ENCODE data around the gene BHLHA15. TPM values are rescaled to one million over a fixed set of nuclear protein-coding genes. Genes with fewer than 3 reads are reported as not detected.

Gene BHLHA15
- total and polyA plus RNA-seq, 2 of the 13 experiments (the other 11 are each of a cell fraction or from before 2014, with no cell fraction given): 1.9 to 6.1 TPM

DNA sequence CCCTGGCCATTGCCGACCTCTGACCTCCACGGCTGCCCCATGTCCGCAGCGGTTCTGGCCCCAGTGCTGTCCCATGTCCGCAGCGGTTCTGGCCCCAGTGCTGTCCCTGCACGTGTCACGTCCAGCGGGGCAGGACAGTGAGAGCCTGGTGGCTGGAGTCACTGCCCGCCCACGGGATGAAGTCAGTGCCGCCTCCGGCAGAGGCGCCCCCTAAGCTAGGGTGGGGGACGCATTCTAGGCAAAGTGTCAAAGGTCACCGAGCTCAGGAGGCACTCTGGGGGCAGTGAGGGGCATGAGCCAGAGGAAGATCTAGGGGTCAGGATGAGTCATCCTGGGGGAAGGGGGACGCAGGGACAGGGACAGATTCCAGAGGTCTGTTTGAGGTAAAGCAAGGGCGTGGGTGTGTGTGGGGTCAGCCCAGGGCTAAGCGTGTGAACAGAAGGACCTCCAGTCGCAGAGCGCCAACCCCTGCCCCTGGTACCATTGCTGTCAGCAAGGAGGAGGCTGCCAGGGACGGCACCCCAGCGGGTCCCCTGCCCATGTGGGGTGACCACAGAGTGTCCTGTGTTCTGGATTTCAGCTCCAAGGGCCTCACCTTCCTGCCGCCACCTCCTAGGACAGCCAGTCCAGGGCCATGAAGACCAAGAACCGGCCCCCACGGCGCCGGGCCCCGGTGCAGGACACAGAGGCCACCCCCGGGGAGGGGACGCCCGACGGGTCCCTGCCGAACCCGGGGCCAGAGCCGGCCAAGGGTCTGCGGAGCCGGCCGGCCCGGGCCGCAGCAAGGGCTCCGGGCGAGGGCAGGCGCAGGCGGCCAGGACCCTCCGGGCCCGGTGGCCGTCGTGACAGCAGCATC is 665 bp downstream of the BHLHA15 start (continued):
- TF ChIP-seq, protein P1, sequence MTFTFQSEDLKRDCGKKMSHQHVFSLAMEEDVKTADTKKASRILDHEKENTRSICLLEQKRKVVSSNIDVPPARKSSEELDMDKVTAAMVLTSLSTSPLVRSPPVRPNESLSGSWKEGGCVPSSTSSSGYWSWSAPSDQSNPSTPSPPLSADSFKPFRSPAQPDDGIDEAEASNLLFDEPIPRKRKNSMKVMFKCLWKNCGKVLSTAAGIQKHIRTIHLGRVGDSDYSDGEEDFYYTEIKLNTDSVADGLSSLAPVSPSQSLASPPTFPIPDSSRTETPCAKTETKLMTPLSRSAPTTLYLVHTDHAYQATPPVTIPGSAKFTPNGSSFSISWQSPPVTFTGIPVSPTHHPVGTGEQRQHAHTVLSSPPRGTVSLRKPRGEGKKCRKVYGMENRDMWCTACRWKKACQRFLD (CRISPR knock-in tag; IDR thresholded peaks at IDR 0.05; ENCODE audit: borderline replicate concordance): no peak
- TF ChIP-seq NFYB (CRISPR knock-in tag; IDR thresholded peaks at IDR 0.05) (no peak), HIVEP1 (CRISPR knock-in tag; IDR thresholded peaks at IDR 0.05) (peak; percentile 95), KAT2B (IDR thresholded peaks at IDR 0.05; ENCODE audit: borderline replicate concordance, low read depth, low read length) (no peak), MTF2 (CRISPR knock-in tag; IDR thresholded peaks at IDR 0.05; ENCODE audit: borderline replicate concordance) (no peak), RBM22 (optimal IDR thresholded peaks at IDR 0.05; ENCODE audit: low read length) (no peak), ZBTB7A (CRISPR knock-in tag; IDR thresholded peaks at IDR 0.05) (peak; percentile 96), ZNF343 (CRISPR knock-in tag; IDR thresholded peaks at IDR 0.05) (no peak), ZSCAN9 (CRISPR knock-in tag; IDR thresholded peaks at IDR 0.05; ENCODE audit: borderline replicate concordance) (no peak), ZFP36L2 (CRISPR knock-in tag; IDR thresholded peaks at IDR 0.05) (no peak), CBX1 (IDR thresholded peaks at IDR 0.05; ENCODE audit: low read depth) (peak; percentile 42)
- TF ChIP-seq, protein P2, sequence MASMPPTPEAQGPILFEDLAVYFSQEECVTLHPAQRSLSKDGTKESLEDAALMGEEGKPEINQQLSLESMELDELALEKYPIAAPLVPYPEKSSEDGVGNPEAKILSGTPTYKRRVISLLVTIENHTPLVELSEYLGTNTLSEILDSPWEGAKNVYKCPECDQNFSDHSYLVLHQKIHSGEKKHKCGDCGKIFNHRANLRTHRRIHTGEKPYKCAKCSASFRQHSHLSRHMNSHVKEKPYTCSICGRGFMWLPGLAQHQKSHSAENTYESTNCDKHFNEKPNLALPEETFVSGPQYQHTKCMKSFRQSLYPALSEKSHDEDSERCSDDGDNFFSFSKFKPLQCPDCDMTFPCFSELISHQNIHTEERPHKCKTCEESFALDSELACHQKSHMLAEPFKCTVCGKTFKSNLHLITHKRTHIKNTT (CRISPR knock-in tag; IDR thresholded peaks at IDR 0.05): no peak
- TF ChIP-seq, protein P3, sequence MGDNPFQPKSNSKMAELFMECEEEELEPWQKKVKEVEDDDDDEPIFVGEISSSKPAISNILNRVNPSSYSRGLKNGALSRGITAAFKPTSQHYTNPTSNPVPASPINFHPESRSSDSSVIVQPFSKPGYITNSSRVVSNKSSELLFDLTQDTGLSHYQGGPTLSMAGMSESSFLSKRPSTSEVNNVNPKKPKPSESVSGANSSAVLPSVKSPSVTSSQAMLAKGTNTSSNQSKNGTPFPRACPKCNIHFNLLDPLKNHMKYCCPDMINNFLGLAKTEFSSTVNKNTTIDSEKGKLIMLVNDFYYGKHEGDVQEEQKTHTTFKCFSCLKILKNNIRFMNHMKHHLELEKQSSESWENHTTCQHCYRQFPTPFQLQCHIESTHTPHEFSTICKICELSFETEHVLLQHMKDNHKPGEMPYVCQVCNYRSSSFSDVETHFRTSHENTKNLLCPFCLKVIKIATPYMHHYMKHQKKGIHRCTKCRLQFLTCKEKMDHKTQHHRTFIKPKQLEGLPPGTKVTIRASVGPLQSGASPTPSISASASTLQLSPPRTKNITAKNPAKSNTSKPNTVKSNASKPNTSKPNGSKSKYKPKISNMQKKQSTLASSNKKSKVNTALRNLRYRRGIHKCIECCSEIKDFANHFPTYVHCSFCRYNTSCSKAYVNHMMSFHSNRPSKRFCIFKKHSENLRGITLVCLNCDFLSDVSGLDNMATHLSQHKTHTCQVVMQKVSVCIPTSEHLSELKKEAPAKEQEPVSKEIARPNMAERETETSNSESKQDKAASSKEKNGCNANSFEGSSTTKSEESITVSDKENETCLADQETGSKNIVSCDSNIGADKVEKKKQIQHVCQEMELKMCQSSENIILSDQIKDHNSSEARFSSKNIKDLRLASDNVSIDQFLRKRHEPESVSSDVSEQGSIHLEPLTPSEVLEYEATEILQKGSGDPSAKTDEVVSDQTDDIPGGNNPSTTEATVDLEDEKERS (CRISPR knock-in tag; IDR thresholded peaks at IDR 0.05): peak; percentile 81; the same call in 1 of the 2 replicates
- TF ChIP-seq, protein P4, sequence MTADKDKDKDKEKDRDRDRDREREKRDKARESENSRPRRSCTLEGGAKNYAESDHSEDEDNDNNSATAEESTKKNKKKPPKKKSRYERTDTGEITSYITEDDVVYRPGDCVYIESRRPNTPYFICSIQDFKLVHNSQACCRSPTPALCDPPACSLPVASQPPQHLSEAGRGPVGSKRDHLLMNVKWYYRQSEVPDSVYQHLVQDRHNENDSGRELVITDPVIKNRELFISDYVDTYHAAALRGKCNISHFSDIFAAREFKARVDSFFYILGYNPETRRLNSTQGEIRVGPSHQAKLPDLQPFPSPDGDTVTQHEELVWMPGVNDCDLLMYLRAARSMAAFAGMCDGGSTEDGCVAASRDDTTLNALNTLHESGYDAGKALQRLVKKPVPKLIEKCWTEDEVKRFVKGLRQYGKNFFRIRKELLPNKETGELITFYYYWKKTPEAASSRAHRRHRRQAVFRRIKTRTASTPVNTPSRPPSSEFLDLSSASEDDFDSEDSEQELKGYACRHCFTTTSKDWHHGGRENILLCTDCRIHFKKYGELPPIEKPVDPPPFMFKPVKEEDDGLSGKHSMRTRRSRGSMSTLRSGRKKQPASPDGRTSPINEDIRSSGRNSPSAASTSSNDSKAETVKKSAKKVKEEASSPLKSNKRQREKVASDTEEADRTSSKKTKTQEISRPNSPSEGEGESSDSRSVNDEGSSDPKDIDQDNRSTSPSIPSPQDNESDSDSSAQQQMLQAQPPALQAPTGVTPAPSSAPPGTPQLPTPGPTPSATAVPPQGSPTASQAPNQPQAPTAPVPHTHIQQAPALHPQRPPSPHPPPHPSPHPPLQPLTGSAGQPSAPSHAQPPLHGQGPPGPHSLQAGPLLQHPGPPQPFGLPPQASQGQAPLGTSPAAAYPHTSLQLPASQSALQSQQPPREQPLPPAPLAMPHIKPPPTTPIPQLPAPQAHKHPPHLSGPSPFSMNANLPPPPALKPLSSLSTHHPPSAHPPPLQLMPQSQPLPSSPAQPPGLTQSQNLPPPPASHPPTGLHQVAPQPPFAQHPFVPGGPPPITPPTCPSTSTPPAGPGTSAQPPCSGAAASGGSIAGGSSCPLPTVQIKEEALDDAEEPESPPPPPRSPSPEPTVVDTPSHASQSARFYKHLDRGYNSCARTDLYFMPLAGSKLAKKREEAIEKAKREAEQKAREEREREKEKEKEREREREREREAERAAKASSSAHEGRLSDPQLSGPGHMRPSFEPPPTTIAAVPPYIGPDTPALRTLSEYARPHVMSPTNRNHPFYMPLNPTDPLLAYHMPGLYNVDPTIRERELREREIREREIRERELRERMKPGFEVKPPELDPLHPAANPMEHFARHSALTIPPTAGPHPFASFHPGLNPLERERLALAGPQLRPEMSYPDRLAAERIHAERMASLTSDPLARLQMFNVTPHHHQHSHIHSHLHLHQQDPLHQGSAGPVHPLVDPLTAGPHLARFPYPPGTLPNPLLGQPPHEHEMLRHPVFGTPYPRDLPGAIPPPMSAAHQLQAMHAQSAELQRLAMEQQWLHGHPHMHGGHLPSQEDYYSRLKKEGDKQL (CRISPR knock-in tag; IDR thresholded peaks at IDR 0.05; ENCODE audit: low read depth): no peak; the same call in 1 of the 2 replicates
- TF ChIP-seq, protein P5, sequence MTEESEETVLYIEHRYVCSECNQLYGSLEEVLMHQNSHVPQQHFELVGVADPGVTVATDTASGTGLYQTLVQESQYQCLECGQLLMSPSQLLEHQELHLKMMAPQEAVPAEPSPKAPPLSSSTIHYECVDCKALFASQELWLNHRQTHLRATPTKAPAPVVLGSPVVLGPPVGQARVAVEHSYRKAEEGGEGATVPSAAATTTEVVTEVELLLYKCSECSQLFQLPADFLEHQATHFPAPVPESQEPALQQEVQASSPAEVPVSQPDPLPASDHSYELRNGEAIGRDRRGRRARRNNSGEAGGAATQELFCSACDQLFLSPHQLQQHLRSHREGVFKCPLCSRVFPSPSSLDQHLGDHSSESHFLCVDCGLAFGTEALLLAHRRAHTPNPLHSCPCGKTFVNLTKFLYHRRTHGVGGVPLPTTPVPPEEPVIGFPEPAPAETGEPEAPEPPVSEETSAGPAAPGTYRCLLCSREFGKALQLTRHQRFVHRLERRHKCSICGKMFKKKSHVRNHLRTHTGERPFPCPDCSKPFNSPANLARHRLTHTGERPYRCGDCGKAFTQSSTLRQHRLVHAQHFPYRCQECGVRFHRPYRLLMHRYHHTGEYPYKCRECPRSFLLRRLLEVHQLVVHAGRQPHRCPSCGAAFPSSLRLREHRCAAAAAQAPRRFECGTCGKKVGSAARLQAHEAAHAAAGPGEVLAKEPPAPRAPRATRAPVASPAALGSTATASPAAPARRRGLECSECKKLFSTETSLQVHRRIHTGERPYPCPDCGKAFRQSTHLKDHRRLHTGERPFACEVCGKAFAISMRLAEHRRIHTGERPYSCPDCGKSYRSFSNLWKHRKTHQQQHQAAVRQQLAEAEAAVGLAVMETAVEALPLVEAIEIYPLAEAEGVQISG (CRISPR knock-in tag; IDR thresholded peaks at IDR 0.05): peak; percentile 55; the same call in 1 of the 2 replicates

All from HepG2 (cell line).